GM18507 (cell line): ENCODE results near the gene BTBD16.

Source experiments
- DNase-seq: peaks from one replicate; pipeline ENCODE4 v3.0.0; 2011; ENCODE audit warnings: low read depth; ENCODE audit not compliant: insufficient read length; ENCODE audit errors: extremely low spot score
- FAIRE-seq: peaks from 2 replicates; lab custom pipeline; 2011; peaks lifted over from hg19 to GRCh38; lab: Jason Lieb, UNC

The BTBD16 gene

DNA sequence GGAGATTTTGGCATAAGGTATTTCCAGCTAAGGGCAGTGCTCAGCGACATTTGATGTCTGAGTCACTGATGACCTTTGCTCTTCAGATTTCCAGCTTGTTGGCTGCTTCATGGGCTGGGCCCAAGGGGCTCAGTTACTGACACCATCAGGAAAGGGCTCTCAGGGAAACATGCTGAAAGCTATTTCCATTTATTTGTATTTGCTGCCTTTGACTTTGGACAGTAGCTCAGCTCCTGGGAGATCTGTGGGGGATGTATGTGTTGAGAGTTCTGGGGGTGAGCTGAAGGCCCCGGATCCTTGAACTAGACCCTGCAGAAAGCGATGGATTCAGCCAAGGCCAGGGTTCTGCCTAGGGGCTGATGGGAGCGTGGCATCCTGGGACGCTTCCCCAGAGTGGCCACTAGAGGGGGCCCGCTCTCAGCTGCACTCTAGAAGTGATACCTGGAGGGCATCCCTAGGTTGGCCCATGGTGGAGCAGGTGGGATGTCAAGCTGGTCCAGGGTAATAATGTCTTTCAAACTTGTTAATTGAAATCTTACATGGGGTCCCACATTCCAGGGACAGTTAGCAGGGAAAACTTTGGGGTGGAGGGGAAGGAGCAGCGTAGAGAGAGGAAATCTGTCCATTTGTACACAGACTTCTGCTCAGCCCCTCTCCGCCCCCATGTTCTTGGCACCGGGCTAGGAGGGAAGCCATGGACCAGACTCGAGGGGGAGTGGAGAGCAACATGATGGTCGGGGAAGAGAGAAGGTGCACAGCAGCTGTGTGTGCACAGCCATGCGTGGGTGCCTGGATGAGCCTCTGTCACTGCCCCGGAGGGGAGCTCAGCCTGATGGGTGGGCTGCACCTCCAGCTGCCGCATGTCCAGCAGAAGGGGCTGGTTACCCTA is 3.0 kb upstream of the BTBD16 start:
- peak; percentile 32 for DNase-seq
- peak; percentile 74 for FAIRE-seq

DNA sequence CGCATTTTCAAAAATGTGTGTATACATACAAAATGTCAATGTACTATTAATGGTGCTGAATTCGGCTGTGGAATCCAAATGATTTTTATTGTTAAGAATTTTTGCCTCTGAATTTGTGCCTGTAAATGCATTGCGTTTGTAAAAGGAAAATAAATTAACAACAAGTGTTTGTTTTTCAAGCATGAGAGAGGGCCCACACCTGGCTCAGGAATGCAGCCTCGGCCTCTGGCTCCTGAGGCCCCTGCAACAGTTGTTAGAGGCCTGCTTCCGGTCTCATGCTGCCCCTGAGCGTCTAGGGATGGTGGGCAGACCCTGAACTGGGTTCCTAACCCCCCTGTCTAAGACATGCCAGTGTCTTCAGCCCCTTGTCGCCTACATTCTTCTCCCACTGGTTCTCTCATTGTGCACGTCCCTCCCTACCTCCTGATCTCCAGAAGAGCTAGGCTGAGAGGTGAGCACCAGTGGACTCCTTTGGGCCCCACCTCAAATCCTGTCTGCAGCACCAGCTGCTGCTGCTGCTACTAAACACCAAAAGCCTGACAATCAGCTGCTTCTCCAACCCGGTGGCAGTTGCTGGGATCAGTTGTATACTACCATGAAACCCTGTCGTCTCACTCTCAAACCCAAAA is 1.9 kb upstream of the BTBD16 start:
- FAIRE-seq (no peak), DNase-seq (no peak)

DNA sequence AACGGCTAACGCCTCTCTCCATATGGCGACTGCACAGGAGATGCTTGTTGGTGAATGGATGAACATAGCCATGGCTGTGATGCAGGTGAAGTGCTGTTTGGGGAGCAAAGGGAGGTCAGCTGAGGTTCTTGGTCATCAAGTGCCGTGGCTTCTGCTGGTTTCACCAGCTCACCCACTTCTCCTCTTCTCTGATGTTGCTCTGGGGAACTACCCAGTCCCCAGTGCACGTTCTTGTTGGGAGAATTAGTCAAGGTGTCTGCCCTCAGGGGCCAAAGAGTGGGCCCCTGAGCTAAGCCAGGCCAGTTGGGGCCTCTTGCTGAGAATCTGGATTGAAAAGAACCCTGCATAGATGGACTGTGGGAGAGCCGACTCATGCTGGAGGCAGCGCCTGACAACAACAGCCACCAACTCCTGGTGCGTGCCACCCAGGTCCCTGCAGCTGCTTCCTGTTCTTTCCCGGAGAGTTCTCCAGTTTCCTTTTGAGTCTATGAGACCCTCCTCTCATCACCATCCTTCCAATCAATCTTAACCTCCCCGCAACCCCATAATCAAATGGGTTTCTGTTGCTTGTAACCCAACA is 3.0 kb downstream of the BTBD16 start:
- FAIRE-seq (no peak), DNase-seq (no peak)

DNA sequence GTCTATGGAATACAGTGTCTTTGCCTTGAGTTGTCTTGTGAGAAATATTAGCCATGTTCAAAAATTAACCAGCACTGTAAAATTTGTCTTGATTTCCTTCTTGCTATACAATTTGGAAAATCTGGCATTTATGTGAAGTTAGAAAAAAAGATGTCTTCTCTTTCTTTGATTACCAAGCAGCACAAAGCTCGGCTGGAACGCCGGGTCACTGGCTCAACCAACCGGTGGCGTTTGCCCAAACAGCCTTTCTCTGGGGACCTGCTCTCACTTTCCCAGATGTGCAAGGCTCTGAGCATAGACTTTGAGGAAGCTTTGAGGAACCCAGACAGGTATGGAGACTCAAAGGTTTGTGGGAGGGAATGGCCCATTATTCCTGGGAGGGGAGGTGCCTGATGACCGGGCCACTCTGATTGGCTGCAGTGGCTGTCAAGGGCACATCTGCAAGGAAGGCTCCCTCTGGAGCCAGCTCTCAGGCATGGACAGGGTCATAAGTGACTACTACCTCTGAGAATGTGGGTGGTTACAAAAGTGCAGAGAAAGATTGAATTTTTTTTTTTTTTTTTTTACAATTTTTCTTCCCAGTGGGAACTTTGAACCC is 5.6 kb downstream of the BTBD16 start:
- no peak for FAIRE-seq
- DNase-seq = no peak

DNA sequence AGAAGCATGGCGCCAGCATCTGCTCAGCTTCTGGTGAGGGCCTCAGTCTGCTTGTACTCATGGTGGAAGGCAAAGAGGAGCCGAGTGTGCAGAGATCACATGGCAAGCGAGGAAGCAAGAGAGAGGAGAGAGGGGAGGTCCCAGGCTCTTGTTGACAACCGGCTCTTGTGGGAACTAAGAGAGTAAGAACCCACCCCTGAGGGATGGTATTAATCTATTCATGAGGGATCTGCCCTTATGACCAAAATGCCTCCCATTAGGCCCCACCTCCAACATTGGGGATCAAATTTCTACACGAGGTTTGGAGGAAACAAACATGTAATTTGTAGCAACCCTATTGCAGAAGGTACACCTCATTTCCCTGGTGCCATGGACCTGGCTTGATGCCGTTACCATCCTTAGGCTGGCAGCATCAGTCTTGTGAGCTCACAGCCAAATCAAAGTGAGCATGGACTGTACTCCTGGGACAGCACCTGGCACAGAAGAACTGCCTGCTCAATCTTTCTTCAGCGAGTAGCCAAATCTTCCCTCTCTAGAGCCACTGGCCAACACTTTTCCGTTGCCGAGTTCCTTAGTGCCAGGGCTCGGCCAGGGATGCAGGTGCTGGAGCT is 6.5 kb downstream of the BTBD16 start:
- FAIRE-seq = no peak
- no peak for DNase-seq

DNA sequence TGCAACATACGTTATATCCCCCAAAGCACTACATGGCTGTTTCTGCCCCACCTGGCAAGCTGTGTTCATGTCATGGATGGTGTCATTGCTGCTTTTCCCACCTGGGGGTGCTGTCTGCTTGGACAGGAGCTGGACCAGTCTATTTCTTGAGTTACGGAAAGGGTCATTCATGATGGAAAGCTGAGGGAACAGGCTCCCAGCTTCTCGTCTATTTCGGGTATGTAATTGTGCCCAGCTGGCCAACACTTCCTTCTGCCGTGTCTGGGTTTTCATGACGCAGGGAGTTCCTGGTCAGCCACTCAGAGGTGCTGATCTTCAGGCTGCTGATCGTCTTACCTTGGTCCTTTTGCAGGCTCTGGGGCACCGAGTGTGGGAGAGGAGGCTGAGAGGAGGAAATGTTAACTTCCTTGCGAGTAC is 8.6 kb downstream of the BTBD16 start:
- DNase-seq (no peak), FAIRE-seq (peak; percentile 21)

DNA sequence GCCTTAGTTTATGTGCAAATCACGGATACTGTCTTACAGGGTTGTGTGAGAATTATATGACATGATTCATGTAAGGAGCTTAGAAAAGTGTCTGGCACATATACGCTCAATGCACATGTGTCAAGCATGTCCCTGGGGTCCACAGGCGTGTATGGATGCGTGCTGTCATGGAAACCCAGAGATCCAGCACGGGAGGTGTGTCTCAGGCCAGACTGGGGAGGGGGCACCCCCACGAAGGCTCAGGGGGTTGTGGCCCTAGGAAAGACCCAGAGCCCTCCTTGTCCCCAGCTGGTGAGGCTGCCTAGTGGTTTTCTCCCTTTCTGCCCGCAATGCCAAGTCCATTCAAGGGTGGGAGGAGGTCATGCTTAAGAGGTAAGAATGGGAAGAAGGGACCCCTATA is 9.1 kb downstream of the BTBD16 start:
- FAIRE-seq (no peak), DNase-seq (no peak)

DNA sequence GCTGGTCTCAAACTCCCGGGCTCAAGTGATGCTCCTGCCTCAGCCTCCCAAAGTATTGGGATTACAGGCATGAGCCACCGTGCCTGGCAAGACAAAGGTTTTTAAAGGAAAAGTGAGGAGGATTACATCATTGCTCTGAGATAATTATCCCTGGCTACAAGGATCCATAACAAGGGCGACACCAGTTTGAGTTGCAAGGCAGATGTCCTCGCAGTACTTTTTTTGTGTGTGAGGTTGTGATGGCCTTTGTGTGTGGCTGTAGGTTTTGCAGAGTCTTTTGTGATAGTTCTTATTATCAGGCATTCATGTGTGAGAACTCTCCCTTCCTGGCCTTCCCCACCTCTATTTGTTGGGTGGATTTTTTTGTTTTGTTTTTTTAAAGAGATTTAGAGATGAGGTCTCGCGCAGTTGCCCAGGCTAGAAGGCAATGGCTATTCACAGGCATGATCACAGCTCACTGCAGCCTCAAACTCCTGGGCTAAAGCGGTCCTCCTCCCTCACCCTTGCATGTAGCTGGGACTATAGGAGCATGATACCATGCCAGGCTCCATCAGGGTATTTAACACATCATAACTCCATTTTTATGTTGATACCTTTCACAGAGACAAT is 10.0 kb downstream of the BTBD16 start:
- DNase-seq (no peak), FAIRE-seq (no peak)

DNA sequence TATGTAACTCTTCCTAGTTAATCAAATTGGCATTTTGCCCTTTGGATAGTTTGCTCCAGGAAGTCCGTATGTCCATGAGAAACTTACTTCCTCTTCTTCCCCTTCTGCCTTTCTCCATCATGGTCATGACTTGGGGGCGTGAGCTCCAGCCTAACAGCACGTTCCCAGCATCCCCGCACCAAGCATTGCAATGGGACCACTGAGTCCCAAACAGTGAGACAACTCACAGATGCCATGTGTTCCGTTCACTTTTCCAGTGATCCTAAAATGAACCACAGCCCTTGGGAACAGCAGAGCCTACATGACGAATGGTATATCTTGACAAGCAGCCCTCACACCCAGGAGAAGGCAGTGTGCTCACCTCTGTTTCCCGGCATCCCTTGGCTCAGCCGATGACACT is 10.7 kb downstream of the BTBD16 start:
- FAIRE-seq (no peak), DNase-seq (no peak)

DNA sequence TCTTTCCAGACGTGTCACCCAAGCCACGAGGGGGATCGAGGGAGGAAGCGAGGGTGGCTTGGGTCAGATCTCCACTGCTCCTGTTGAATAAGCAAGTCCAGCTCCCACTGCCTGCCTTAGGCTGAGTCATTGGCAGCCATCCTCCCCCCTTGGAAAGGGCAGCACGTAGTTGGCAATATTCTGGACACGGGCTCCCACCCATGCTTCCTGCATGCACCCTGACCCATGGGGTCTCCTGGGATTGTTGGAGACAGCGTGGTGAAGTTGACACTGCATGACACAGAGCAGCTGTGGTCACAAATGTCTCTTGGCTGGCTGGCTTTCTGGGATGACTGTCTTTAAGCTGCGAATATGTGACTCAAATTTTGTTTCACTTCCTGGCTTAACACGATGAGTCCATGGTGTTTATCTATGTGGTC is 11.2 kb downstream of the BTBD16 start:
- FAIRE-seq = no peak

DNA sequence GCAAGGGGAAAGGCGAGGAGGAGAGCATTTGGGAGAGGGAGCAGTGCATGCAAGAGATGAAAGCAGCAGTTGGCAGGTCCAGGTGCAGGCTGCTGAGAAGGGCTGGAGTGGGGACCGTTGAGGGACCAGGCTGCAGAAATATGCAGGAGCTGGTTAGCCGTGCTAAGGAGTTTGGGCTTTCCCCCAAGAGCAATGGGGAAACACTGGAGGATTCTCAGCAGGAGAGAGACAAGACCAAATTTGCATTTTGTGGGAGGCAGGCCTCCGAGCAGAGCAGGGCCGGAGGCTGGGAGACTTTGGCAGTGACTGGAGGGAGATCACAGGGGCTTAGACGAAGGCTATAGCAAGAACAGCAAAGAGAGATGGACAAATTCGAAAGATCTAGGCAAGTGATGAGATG is 11.8 kb downstream of the BTBD16 start:
- FAIRE-seq (peak; percentile 33), DNase-seq (no peak)

More for the DNA sequence above, 11.2 kb downstream of the BTBD16 start:
- DNase-seq = no peak

DNA sequence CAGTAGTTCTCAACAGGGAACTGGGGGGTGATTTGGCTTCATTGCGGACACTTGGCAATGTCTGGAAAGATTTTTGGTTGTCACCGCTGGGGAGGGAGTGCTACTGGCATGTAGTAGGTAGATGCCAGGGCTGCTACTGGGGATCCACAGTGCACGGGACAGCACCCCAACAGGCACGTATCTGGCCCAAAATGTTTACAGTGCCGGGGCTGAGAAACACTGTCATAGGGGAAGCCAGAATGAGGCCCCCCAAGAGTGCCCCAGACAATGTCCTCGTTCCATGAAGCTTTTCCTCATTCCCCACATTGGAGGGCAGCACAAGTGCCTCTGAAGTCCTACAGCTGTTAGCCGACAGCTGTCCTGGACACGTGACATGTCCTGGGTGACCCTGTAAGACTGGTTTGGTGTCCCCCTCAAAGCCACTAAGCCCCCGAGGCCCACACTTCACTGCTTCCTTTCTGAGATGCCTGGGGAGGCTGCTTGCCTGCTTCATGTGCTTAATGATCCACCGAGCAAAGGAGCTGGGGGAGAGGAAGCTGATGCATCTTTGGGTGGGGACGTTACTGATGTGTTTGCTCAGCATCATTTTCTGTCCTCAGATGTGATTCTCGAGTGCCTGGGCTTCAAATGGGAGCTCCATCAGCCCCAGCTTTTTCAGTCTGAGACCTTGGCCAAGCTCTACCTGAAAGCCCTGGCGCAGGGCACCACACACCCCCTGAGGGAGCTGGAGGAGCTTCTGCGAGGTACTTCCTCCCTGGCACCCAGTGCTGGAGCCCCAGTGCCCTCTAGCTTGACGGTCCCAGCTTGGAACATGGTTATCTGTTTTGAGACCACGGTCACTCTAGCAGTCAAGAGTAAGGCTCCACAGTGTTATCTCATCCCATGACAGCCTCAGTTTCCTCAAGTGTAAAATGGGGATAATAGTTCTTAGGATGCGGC is 14.7 kb downstream of the BTBD16 start:
- DNase-seq (no peak), FAIRE-seq (no peak)

DNA sequence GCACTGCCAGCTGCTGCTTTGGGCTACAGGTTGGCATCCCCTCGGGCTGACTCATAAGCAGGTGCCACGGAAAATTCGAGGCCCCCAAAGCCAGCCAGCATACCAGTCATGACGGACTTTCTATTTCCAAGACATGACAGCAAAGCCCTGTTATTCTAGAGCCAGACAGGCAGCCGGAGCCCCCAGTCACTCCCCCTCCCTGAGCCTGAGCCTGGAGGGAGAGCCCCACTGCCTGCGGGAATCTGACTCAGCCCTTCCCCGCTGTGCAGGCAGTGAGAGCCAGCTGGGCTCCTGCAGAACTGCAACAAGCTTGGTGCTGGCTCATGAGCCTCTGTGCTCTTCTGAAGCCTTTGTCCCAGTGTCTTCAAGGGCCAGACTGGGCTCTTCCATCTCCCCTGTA is 15.8 kb downstream of the BTBD16 start:
- FAIRE-seq (no peak), DNase-seq (no peak)

DNA sequence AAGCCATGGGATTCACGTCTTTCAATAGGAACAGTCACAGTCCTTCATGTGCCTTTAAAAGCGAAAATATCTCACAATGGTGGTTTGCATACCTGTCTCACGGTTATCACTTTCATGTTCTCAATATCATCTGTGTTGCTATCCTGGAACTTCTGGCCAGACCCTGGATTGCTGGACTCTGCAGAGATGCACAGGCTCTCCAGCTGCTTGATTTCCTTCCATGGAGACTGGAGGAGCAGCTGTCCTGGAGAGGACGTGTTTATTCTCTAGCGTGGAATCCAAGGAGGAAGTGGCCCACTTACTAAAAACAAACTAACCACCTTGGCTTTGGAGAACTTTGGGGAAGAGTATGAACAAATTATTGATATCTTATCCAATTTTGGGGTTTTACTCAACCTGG is 16.5 kb downstream of the BTBD16 start:
- DNase-seq (no peak), FAIRE-seq (no peak)

DNA sequence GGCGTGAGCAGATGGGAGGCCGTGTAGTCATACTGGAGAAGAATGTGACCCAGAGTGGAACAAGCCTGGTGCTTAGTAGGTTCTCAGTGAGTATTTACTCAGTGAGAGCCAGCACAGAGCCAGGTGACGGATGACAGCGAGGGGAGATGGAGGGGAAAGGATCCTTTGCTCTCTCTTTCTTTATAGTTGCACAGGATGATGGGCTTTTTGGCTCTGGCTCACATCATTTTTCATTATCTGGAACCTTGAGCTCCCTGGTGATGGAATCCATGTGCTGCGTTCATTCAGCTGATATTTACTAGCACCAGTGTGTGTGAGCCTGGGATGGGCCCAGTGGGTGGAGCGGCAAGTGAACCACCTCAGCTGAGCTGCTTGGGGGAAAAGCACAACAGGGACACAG is 17.2 kb downstream of the BTBD16 start:
- DNase-seq (no peak), FAIRE-seq (no peak)

DNA sequence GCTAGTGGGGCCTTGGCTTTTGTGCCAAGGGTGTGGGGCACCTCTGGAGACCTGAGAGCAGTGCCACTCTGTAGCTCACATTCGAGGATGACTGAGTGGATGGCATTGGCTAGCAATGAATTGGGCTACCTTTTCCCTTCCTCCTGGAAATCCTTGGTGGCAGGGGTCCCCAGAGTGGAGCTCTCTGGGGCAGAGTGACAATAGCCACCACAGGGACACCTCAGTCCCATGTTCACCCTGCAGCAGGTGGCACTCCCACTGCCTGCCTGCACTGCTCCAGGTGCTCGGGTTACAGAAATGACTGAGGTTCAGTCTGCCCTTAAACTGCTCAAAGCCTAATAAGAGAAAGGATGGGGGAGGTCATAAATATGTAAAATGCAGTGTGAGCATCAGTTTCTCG is 17.8 kb downstream of the BTBD16 start:
- FAIRE-seq = no peak
- no peak for DNase-seq

DNA sequence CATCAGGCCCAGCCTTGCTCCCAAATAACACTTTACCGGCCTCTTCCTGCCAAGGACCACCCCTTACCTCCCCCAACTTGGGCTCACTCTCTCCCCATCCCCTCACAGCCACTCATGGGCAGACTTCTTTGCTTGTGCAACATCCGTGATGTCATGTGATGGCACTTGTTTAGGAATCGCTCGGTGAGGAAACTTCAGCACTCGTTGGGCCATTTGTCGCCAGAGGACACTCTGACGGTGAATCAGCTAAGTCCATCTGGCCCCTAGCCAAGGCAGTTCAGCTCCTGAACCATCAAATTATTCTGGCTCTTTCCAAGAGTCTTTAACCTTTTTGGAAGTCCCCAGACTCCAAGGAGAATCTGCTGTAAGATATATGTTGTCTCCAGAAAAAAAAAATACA is 19.2 kb downstream of the BTBD16 start:
- DNase-seq = no peak
- no peak for FAIRE-seq

DNA sequence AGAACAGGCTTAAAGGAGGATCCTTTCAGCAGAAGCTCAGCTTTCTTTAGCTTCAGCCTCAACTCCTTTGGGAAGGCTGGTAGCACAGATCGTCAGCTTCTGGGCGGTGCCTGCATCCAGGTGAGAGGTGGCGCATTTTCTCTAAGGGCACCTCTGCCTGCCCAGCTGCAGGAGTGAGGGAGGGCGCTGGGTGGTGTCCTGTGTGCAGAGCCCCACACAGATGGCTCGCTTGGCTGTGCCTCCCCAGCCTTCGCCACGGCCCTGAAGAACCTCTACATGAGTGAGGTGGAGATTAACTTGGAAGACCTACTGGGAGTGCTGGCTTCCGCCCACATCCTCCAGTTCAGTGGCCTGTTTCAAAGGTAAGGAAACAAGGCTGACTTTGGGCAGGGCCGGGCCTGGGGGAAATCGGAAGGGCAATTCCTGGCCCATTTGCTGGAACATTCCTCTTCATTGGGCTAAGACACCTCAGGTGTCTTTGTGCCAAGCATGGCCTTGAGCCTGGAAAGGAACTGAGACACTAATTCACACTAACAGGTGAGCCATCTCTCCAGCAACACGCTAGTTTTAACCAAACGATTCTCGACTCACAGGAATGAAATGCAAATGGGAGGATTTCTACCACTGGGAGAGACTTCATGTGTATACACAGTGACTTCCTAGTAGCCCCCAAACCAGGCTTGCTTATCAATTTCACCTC is 19.9 kb downstream of the BTBD16 start:
- no peak for DNase-seq
- FAIRE-seq = no peak
